ENCODE results near the gene NRTN. TPM values are rescaled to one million over a fixed set of nuclear protein-coding genes. Genes with fewer than 3 reads are reported as not detected.

Gene NRTN
- total and polyA plus RNA-seq, 2 of the 13 experiments (the other 11 are each of a cell fraction or from before 2014, with no cell fraction given) = 4.1 to 5.3 TPM

GRCh38 chr19:5790559-5791520 is 14.0 kb upstream of the NRTN start, which contains the start of gene DUS3L (continued):
- peak; percentile 99 for TF ChIP-seq ARID4A (CRISPR knock-in tag; IDR thresholded peaks at IDR 0.05; ENCODE audit: borderline replicate concordance)
- TF ChIP-seq SATB2 (CRISPR knock-in tag; IDR thresholded peaks at IDR 0.05) = no peak
- TF ChIP-seq MYC (CRISPR knock-in tag; IDR thresholded peaks at IDR 0.05; ENCODE audit: borderline replicate concordance) = peak; percentile 100
- TF ChIP-seq ZBTB42 (CRISPR knock-in tag; IDR thresholded peaks at IDR 0.05) = 0 out of 2 replicates have a peak, but pooled peaks have one; percentile 5
- TF ChIP-seq GTF3A (CRISPR knock-in tag; conservative IDR thresholded peaks at IDR 0.05) = peak; percentile 73; the same call in 1 of the 2 replicates
- no peak for TF ChIP-seq RORA (CRISPR knock-in tag; IDR thresholded peaks at IDR 0.05)
- no peak for TF ChIP-seq NCOA1 (CRISPR knock-in tag; IDR thresholded peaks at IDR 0.05)
- TF ChIP-seq LCORL (IDR thresholded peaks at IDR 0.05) = no peak
- TF ChIP-seq LCORL (CRISPR knock-in tag; IDR thresholded peaks at IDR 0.05) = peak; percentile 64
- TF ChIP-seq ZNF235 (CRISPR knock-in tag; IDR thresholded peaks at IDR 0.05; ENCODE audit: borderline replicate concordance) = 0 out of 2 replicates have a peak, but pooled peaks have one; percentile 52
- TF ChIP-seq GATAD2A (CRISPR knock-in tag; IDR thresholded peaks at IDR 0.05) = peak; percentile 39
- no peak; the same call in 1 of the 2 replicates for TF ChIP-seq ZBTB46 (CRISPR knock-in tag; IDR thresholded peaks at IDR 0.05; ENCODE audit: borderline replicate concordance)
- TF ChIP-seq MXD3 (CRISPR knock-in tag; IDR thresholded peaks at IDR 0.05) = peak; percentile 99
- no peak for TF ChIP-seq ATM (IDR thresholded peaks at IDR 0.05; ENCODE audit: borderline replicate concordance)
- TF ChIP-seq ZNF670 (CRISPR knock-in tag; IDR thresholded peaks at IDR 0.05; ENCODE audit: borderline replicate concordance) = no peak; the same call in 1 of the 2 replicates
- peak; percentile 72 for TF ChIP-seq HOMEZ (CRISPR knock-in tag; IDR thresholded peaks at IDR 0.05; ENCODE audit: low read depth)
- TF ChIP-seq ZNF678 (CRISPR knock-in tag; IDR thresholded peaks at IDR 0.05) = peak; percentile 73
- 0 out of 2 replicates have a peak, but pooled peaks have one; percentile 41 for TF ChIP-seq THAP7 (CRISPR knock-in tag; IDR thresholded peaks at IDR 0.05)
- TF ChIP-seq KLF13 (CRISPR knock-in tag; IDR thresholded peaks at IDR 0.05) = 0 out of 2 replicates have a peak, but pooled peaks have one; percentile 86
- peak; percentile 73 for TF ChIP-seq KLF6 (CRISPR knock-in tag; IDR thresholded peaks at IDR 0.05)
